NCI-H226 (cell line): Measurements from ENCODE around the gene EVL.
"Not testable (repeated sequence)": the region's sequence is repeated elsewhere in the genome, so short reads cannot be mapped to it uniquely, and the experiment has no call there.

ENCODE experiments used
- DNase-seq: peaks from one replicate; pipeline ENCODE4 v3.0.0-alpha.2; 2015

Gene EVL

DNA sequence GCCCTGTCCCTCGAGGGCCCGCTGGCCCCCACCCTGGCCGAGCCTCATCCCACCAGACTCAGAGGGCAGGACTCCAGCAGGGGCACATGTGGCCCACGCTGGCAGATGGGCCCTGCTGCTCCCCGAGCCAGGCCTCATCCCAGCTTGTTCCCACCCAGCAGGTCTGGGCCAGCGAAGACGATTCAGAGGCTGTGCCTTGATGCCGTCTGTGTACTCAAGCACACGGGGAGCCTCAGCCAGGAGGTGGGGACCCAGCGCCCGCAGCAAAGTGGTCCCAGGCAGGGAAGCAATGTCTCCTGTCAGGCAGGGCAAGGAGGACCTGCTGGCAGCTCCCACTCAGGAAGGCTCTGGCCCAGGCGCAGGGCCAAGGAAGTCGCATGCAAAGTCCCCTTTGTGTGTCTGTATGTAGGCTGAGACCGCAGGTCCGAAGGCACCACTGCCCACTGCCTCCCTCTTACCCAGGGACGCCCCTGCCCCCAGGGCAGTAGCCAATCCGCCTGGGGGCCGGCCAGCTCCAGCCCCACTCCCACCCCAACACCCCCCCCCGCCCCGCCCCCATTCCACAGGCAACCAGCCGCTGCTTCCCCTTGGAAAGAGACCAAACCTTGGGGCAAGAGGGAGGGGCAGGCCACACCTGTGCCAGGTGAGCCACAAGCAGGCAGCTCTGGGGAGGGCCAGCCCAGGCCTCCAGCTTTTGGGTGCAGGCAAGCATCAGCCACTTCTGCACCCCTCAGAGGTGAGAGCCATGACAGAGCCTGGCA, 84.8 kb downstream of the EVL start:
- DNase-seq = no peak

DNA sequence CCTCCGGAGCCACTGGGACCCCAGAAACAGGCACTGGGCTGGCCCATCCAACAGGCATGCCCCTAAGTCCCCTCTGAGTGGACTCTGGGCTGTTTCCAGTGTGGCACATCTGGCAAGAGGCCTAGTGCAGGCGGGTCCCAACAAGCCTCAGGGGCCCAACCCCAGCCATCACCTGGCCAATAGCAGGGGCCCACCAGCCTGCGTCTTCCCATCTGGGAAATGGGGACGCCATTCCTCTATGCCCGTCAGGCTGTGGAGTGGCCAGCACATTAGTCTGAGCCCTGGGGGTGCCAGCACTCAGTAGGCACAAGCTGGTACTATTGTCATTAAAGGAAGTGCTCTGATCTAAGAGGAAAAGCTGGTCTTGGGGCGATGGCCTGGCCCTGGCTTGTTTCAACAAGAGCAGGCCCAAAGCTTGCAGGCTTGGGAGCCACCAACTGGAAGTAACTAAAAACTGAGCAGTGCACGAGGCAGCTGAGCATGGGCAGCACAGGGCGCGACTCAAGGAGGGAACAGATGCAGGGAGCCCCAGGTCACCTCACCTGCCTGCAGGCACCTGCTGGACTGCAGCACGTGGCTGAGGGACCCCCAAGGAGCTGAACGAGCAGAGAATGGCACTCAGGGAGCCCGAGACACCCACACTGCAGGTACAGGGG, 85.8 kb downstream of the EVL start:
- DNase-seq = no peak

DNA sequence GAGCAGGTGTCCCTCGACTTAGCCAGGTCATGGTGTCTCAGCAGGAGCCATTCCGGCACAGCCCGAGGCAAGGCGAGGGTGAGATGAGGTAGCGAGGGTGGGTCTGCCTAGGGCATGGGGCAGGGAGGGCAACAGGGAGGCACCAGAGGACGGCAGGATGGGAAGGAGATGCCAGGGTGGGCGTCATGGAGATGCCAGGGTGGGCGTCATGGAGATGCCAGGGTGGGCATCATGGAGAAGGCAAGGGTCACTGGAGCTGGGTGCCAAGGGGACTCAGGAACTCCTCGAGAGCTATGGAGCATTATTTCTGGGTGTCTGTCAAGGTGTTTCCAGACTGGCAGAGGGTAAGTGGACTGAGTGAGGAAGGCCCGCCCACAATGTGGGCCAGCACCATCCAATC, 86.9 kb downstream of the EVL start:
- no peak for DNase-seq

DNA sequence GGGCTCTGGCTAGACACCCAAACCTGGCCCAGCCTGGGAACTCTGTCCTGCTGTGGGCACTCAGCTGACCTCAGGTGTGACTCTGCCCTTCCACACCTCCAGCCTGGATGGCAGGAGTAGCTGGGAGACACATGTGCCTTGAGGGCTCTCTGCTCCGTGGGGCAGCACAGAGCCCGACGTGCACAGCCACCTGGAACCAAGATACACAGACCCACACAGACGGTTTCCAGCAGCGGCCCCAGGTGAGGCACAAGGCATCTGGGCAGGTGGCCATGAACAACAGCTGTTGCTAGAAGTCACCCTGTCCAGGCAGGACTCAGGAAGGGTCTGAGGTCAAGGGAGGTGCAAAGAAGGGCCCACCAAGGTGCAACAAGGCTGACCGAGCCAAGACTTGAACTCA, 88.3 kb downstream of the EVL start:
- no peak for DNase-seq

DNA sequence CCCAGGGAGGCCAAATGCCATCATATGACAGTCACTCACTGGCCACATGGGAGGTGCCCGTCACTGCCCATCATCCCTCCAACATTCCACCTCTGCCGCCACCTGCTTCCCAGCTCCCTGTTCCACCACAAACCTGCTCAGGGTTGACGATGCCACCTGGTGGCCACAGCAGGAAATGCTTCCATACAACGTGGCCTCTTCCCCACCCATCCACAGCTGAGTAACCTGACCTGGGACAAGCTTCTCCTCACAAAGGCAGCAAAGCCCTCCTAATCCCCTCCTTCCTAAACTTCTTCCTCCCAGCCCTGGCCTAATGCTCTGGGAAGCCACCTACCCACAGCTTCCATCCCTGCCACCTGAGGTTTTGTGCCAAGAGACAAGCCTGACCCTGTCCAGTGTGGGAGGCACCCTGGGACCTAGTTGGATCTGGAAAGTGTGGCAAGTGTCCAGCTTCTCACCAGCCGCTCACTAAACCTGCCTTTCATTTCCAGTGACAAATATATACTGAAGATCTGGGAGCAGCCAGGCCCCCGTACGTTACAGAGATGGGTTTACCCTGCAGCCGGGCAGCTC, 89.9 kb downstream of the EVL start:
- DNase-seq = peak; percentile 20

DNA sequence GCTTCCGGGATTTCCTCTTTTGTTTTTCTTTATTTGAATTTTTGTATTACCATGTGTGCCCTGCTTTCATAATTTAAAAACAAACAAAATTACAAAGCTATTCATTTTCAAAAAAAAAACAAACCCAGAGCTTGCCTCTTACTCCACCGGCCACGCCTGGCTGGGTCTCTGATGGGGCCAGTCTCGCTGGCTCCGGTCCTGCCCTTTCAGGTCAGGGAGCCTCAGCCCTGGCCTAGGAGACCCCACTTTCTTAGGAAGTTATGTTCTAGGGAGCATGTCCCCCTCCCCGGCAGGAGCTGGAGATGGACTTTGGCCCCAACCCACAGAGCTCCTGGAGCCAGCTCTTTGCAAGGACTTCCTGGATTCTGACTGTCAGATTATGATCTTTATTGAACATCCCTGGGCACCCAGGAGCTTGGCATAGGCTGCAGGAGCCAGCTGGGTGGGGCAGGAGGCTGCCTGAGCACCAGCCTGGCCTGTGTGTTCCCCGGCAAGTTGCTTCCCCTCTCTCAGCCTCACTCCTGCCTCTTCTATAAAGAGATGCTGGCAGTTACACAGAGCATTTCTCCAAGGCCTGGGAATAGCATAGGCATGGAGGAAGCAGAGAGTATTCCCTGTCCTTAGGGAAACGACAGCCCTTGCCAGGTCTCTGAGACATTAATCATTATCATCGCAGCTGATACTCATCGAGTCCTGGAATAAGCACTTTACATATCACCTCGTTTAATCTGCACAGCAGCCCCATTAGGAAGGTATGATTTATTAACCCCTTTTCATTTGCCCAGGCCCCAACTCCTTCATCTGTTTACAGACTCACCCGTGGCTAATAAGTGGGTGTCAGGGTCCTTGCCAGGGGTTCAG, 90.8 kb downstream of the EVL start:
- DNase-seq = no peak

DNA sequence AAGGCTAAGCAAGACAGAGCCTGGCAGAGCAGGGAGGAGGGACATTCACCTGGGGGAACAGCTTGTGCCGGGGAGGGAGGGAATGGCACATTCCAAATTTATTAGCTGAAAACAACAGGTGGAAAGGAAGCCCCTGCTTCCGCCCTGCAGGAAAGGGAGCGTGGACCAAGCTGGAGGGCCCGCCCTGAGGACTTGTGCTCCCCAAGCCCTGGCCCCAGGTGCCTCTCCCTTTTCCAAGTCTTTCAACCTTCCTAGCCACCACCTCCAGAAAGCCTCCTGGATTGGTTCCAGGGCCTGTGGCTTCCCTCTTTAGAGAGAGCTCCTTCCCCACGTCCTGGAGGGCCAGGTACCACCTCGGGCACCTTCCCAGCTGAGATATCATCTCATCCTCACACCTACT, 91.6 kb downstream of the EVL start:
- DNase-seq = no peak

DNA sequence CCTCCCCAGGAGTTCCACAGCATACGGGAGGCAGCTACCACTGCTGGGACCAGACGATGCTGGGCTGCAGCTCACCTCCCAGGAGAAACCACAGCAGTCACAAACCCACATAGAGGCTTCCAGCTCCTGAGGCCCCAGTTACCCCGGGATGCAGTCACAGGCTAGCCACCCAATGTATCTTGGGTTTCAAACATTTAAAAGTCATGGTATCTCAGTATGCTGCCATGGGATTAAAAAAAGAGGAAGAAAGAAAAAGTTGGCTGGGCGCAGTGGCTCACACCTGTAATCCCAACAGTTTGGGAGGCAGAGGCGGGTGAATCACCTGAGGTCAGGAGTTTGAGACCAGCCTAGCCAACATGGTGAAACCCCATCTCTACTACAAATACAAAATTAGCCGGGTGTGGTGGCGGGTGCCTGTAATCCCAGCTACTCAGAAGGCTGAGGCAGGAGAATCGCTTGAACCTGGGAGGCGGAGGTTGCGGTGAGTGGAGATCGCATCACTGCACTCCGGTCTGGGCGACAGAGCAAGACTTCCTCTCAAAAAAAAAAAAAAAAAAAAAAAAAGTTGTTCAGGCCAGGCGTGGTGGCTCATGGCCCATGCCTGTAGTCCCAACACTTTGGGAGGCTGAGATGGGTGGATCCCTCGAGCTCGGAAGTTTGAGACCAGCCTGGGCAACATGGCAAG, 92.5 kb downstream of the EVL start:
- not testable (repeated sequence) for DNase-seq

DNA sequence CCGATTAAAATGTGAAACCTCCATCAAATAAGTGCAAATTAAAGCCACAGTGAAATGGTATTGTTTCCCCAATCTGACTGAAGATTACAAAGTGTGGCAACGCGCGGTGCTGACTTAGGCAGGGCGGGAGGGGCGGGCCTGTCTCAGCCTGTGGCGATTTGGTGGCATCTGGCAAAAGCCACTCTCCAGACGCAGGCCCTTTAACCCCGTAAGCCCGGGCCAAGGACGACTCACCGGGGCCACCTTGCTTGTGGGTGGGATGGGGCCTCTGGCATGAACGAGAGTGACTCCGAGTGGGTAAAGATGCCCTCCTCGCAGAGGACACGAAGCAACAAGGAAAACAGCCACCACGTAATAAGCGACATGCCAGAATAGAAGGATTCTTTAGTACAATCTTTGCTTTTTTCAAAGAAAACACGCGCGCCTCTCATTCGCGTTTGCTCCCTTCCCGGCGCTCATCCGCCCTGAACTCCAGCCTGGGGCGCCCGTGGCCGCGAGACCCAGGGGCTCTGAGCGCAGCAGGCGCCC, 93.4 kb downstream of the EVL start:
- DNase-seq = no peak

DNA sequence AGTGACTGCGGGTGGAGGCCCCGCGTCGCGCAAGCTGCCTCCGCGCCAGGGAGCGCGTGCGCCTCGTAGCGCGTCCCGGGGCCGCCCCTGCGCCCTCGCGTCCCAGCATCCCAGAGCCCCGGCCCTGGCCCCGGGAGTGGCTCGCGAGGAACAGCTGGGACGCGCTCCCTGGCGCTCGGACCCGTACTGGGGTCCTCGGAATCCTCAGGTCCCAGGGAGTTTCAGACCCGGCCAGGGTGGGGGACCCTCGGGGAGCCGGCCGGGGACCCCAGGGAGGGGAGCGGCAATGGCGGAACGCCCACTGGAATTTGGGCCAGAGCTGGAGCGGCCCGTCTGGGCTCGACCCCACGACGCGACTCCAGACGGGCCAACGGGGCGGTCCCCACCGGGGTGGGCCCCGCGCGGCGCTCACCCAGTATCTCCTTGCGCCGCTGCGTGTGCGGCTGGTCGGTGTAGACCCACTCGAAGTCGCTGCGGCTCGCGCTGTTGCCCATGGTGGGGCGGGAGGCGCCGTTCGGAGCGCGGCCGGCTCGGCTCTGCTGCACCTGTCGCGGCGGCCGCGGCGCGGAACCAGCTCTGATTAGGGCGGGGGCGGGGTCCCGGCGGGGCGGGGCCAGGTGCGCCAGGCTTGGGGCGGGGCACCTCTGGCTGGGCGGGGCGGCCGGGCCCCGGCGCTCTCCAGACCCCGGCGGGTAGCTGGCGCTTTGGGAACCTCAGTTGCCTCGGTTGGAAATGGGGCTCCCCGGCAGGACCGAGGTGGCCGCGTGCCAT, 94.1 kb downstream of the EVL start, which contains the start of gene DEGS2:
TSS of gene DEGS2 (minus strand) at position 552 of the 771 bp plus-strand sequence. CDS start at position 494, 58 bp downstream.
- no peak for DNase-seq

DNA sequence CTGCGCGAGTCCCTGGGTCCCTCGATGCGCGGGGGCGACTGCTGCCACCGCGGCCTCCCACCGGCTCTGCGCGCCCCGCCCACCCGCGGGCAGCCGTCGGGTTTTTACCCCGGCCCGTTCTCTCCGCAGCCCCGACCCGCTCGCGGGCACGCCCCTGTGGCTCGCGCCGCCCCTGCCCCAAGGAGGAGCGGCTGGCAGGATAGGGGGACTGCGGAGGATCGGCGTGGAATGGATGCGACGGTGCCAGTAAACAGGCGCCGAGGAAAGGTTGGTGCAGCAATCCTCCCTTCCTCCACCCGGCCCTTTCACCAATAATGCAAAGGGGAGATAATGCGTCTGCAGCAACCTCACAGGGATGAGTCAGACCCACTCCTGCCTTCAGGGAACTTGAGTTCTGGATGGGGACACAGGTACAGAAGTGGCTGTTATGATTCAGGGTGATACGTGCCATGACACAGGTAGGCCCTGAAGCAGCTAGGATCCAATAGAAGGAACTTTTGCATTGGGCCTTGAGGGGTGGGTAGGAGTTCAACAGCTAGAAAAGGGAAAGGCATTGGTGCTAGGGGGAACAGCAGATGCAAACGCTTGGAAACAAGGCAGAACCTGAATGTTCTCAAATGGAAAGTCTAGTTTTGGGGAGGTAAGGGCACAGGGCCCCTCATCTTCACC, 94.8 kb downstream of the EVL start:
- DNase-seq = no peak

DNA sequence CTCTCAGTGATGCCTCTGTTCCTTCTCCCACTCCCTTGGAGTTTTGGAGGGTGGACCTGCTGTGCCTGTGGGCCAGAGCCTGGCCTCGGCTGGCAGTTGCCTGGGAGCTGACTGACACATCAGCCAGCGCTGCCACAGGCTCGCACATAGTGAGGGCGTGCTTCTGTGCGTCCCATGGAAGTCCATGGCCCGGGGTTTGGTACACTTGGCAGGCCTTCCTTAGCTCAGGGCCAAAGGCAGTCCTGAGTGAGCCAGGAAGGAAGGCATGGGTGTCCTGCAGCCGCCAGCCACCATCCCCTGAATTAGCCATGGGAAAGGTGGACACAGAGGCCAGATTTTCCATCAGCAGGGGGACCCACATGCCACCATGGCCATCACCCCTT, 95.3 kb downstream of the EVL start:
- DNase-seq = no peak

DNA sequence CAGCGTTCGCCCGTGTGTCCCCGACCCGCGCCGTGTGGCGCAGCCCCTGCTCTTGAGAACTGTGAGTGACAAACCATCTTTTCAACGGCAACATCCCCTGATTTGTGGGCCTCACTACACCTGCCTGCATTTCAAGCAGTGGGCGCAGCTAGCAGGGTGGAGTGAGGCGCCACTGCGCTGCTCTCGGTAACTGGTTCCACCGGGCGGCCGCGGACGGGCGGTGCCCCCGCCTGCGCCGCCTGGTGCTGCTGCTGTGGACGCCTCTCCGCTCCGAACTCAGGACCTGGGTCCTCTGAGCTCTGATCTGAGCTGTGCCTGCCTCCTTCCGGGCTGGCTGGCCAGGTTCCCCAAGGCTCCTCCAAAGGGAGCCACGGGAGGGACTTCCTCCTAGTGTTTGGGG, 100.2 kb downstream of the EVL start:
- DNase-seq = no peak

DNA sequence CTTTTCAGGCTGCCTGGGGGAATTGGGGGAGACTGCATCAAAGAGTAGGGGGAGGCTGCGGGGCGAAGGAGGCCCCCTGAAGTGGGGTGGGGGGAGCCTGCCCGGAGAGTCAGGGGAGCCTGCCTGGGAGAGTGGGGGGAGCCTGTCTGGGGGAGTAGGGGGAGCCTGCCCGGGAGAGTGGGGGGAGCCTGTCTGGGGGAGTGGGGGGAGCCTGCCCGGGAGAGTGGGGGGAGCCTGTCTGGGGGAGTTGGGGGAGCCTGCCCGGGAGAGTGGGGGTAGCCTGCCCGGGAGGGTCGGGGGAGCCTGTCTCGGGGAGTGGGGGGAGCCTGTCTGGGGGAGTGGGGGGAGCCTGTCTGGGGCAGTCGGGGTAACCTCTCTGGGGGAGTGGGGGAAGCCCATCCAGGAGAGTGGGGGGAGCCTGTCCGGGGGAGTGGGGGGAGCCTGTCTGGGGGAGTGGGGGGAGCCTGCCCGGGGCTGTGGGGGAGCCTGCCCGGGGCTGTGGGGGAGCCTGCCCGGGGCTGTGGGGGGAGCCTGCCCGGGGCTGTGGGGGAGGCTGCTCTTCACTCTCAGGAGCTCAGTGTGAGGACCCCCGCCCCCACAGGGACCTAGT, 100.7 kb downstream of the EVL start:
- no peak for DNase-seq

DNA sequence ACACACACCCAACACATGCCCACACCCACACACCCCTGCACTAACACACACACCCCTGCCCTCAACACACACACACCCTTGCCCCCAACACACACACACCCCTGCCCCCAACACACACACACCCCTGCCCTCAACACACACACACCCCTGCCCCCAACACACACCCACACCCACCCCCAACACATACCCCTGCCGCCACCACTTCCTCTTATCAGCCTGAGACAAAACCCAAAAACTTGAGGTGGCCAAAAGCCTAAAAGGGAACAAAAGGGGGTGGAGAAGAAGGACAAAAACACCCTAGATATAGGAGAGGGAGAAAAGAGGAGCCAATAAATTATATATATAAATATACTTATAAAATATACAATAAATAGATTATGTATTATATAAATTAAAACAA, 103.3 kb downstream of the EVL start:
- DNase-seq = no peak

DNA sequence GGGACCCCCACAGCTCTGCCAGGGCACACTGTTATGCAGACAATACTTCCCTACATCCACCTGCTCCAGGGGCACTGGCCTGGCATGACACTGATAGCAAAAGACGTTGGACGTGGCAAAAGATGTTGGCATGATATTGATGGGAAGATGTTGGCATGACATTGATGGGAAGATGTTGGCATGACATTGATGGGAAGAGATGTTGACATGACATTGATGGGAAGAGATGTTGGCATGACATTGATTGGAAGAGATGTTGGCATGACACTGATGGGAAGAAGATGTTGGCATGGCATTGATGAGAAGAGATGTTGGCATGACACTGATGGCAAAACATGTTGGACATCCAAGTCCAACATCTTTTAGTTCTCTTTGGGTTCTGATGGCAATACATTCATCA, 105.7 kb downstream of the EVL start:
- no peak for DNase-seq

DNA sequence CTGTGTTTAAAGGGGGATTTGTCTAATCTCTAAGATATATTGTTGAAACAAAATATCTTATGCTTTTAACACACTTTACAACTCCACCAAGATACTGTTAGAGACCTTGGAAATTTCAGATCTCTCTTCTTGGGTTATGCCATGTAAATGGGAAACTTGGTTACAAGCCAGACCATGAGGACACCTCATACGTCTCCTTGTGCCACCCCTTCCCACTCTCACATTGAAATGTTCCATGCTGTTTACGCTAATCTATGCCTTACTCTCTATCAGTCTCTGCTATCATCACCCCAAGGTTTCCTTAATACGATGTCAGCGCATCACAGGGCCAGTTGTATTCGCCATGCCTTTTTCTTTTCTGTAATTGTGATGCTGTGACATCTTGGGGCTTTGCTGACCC, 107.6 kb downstream of the EVL start:
- DNase-seq = no peak

DNA sequence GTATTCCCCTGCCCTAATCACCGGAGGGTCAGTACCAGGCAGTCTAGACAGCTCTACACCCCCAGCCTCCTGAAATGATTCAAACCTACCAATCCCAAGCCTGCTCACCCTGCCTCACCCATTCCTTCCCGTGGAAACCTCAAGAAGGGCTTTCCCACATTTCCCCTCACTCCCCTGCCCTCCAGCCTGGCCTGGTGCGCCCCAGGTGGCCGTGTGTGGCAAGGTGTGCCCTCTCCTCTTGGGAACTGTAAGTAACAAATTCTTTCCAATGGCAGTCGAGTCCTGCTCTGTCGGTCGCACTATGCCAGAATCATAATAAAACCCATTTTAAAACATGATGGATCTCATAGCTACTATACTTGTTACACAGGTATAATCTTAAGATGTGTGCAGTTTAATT, 108.1 kb downstream of the EVL start:
- no peak for DNase-seq

DNA sequence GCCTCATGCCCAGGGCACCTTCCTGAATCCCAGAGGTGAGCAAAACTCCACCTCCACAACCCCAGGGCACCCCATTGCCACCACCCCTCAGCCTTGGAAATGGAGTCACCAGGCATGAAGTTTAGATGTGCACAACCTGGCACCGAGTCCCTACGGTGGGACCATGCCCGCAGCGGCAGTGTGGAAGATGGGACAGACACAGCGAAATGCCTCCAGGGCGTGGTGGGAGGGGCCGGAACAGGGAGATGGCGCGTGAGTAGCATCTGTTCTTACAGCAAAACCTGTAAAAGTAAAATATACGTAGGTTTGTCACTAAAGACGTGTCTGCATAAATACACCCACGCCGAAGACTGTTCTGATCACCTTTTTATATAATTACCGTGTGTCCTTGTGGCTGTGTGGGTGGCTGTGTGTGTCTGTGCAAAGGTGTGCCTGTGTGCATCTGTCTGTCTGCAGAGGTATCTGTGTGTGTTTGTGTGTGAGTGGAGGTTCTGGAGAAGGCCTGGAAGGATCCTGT, 111.6 kb downstream of the EVL start:
- DNase-seq = no peak

DNA sequence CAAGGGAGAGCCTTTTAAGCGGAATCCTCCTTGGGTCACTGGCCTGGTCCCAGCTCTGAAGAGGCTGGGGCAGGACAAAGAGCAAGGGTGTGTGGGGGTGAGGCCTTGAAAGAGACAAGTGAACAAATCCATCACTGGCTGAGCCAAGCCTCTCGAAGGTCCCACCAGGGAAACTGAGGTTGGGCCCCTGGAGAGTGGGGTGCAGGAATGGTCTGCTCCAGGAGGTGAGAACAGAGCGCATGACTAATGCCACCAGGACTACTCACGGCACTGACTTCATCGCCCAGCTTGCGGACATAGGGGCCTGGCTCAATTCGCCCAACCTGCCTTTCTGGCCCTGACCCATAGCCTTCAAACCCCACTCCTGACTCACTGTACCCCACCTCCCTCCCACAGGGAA, 113.5 kb downstream of the EVL start:
- DNase-seq = no peak
